HEK293 (cell line): ENCODE results near the gene SPTSSB.

Source experiments
- CTCF ChIA-PET: fragments of 350-600 bp; formaldehyde crosslinking; extraction: SDS; loops from one replicate; lab custom pipeline; 2021; ENCODE audit warnings: antibody characterized with exemption; lab: Yijun Ruan, JAX
- POLR2A ChIA-PET: fragments of 300-600 bp; formaldehyde crosslinking; extraction: SDS; loops from one replicate; lab custom pipeline; 2020; ENCODE audit warnings: antibody characterized with exemption, inconsistent platforms; lab: Yijun Ruan, JAX
- H3K27ac ChIP-seq: fragments of 200-500 bp; sonication (Bioruptor generic); 2 replicates; pipeline ENCODE4 v1.5.1; 2014; ENCODE audit warnings: low read depth, low read length, control low read depth, inconsistent platforms; ENCODE audit errors: extremely low read depth
- H3K36me3 ChIP-seq, 2 experiments: fragments of 200-500 bp in 1 of 2; sonication (Bioruptor generic) in 1 of 2; 1 replicate in 1 of 2; 2 replicates in 1 of 2; pipeline ENCODE4 v1.5.1; 2014 to 2017; ENCODE audit warnings: inconsistent platforms in 2 of 2, low read length in 2 of 2; ENCODE audit not compliant: control insufficient read depth in 2 of 2, insufficient read depth in 1 of 2
- H3K4me1 ChIP-seq: fragments of 200-500 bp; sonication (Bioruptor generic); 2 replicates; pipeline ENCODE4 v1.5.1; 2014; ENCODE audit warnings: mild to moderate bottlenecking, low read length, inconsistent platforms; ENCODE audit not compliant: control insufficient read depth, insufficient read depth
- H3K4me3 ChIP-seq: 2 replicates; pipeline ENCODE4 v1.5.1; 2011; ENCODE audit warnings: low read depth, mild to moderate bottlenecking, control low read depth, low read length, moderate library complexity
- H3K9me3 ChIP-seq: fragments of 200-500 bp; sonication (Bioruptor generic); 2 replicates; pipeline ENCODE4 v1.5.1; 2014; ENCODE audit warnings: low read depth, low read length, inconsistent platforms; ENCODE audit not compliant: control insufficient read depth, insufficient read depth
- HOXC10 ChIP-seq: sonication (generic); formaldehyde crosslinking; IDR thresholded peaks from 2 replicates; pipeline ENCODE4 v1.8.1; 2023; ENCODE audit warnings: mild to moderate bottlenecking, missing genetic modification reagents
- KLF8 ChIP-seq: fragments of 450-650 bp; formaldehyde crosslinking; IDR thresholded peaks from 2 replicates; pipeline ENCODE4 v1.5.1; 2016; ENCODE audit warnings: missing biosample characterization, missing genetic modification characterization
- PRDM6 ChIP-seq: fragments of 450-650 bp; formaldehyde crosslinking; IDR thresholded peaks from 2 replicates; pipeline ENCODE4 v1.5.1; 2017; ENCODE audit warnings: missing biosample characterization, missing genetic modification characterization
- ZBTB1 ChIP-seq: fragments of 450-650 bp; formaldehyde crosslinking; IDR thresholded peaks from 2 replicates; pipeline ENCODE4 v1.5.1; 2016; ENCODE audit warnings: missing biosample characterization, missing genetic modification characterization
- ZBTB21 ChIP-seq: fragments of 450-650 bp; formaldehyde crosslinking; IDR thresholded peaks from 2 replicates; pipeline ENCODE4 v1.5.1; 2017; ENCODE audit warnings: missing biosample characterization, missing genetic modification characterization
- ZBTB7A ChIP-seq: fragments of 450-650 bp; formaldehyde crosslinking; IDR thresholded peaks from 2 replicates; pipeline ENCODE4 v1.5.1; 2016; ENCODE audit warnings: low read depth, missing biosample characterization, missing genetic modification characterization
- ZBTB8A ChIP-seq: fragments of 450-650 bp; formaldehyde crosslinking; IDR thresholded peaks from 2 replicates; pipeline ENCODE4 v1.5.1; 2016; ENCODE audit warnings: missing biosample characterization, missing genetic modification characterization
- ZNF140 ChIP-seq: fragments of 450-650 bp; formaldehyde crosslinking; IDR thresholded peaks from 2 replicates; pipeline ENCODE4 v1.5.1; 2016; ENCODE audit warnings: missing biosample characterization, missing genetic modification characterization
- ZNF146 ChIP-seq: fragments of 450-650 bp; formaldehyde crosslinking; IDR thresholded peaks from 2 replicates; pipeline ENCODE4 v1.5.1; 2016; ENCODE audit warnings: missing biosample characterization, missing genetic modification characterization
- ZNF18 ChIP-seq: fragments of 450-650 bp; formaldehyde crosslinking; IDR thresholded peaks from 2 replicates; pipeline ENCODE4 v1.5.1; 2016; ENCODE audit warnings: missing biosample characterization, missing genetic modification characterization
- ZNF221 ChIP-seq: fragments of 450-650 bp; formaldehyde crosslinking; IDR thresholded peaks from 2 replicates; pipeline ENCODE4 v1.5.1; 2017; ENCODE audit warnings: missing biosample characterization, missing genetic modification characterization, borderline replicate concordance
- ZNF280D ChIP-seq: fragments of 450-650 bp; formaldehyde crosslinking; IDR thresholded peaks from 2 replicates; pipeline ENCODE4 v1.5.1; 2016; ENCODE audit warnings: missing biosample characterization, missing genetic modification characterization
- ZNF335 ChIP-seq: fragments of 450-650 bp; formaldehyde crosslinking; conservative IDR thresholded peaks from 2 replicates; pipeline ENCODE4 v1.5.1; 2016; ENCODE audit warnings: missing biosample characterization, missing genetic modification characterization
- ZNF404 ChIP-seq: fragments of 450-650 bp; formaldehyde crosslinking; IDR thresholded peaks from 2 replicates; pipeline ENCODE4 v1.5.1; 2017; ENCODE audit warnings: missing biosample characterization, missing genetic modification characterization
- ZNF433 ChIP-seq: fragments of 450-650 bp; formaldehyde crosslinking; IDR thresholded peaks from 2 replicates; pipeline ENCODE4 v1.5.1; 2016; ENCODE audit warnings: missing biosample characterization, missing genetic modification characterization, low read depth
- ZNF473 ChIP-seq: fragments of 450-650 bp; formaldehyde crosslinking; IDR thresholded peaks from 2 replicates; pipeline ENCODE4 v1.5.1; 2017; ENCODE audit warnings: missing biosample characterization, missing genetic modification characterization
- ZNF530 ChIP-seq: fragments of 450-650 bp; formaldehyde crosslinking; IDR thresholded peaks from 2 replicates; pipeline ENCODE4 v1.5.1; 2016; ENCODE audit warnings: low read depth, missing biosample characterization, missing genetic modification characterization
- ZNF555 ChIP-seq: fragments of 450-650 bp; formaldehyde crosslinking; conservative IDR thresholded peaks from 2 replicates; pipeline ENCODE4 v1.5.1; 2017; ENCODE audit warnings: missing biosample characterization, mild to moderate bottlenecking, missing genetic modification characterization, inconsistent platforms
- ZNF629 ChIP-seq: fragments of 450-650 bp; formaldehyde crosslinking; IDR thresholded peaks from 2 replicates; pipeline ENCODE4 v1.5.1; 2017; ENCODE audit warnings: missing biosample characterization, missing genetic modification characterization
- ZNF660 ChIP-seq: fragments of 450-650 bp; IDR thresholded peaks from 2 replicates; pipeline ENCODE4 v1.5.1; 2018; ENCODE audit warnings: missing biosample characterization, mild to moderate bottlenecking, missing genetic modification characterization
- ZNF664 ChIP-seq: fragments of 450-650 bp; formaldehyde crosslinking; IDR thresholded peaks from 2 replicates; pipeline ENCODE4 v1.5.1; 2016; ENCODE audit warnings: missing biosample characterization, missing genetic modification characterization
- ZNF747 ChIP-seq: fragments of 450-650 bp; formaldehyde crosslinking; IDR thresholded peaks from 2 replicates; pipeline ENCODE4 v1.5.1; 2016; ENCODE audit warnings: missing biosample characterization, missing genetic modification characterization
- ZNF837 ChIP-seq: fragments of 450-650 bp; formaldehyde crosslinking; IDR thresholded peaks from 2 replicates; pipeline ENCODE4 v1.5.1; 2016; ENCODE audit warnings: missing biosample characterization, missing genetic modification characterization
- ZNF843 ChIP-seq: fragments of 450-650 bp; formaldehyde crosslinking; IDR thresholded peaks from 2 replicates; pipeline ENCODE4 v1.5.1; 2016; ENCODE audit warnings: missing biosample characterization, missing genetic modification characterization
- ZSCAN30 ChIP-seq: fragments of 450-650 bp; IDR thresholded peaks from 2 replicates; pipeline ENCODE4 v1.5.1; 2018; ENCODE audit warnings: missing biosample characterization, mild to moderate bottlenecking, missing genetic modification characterization, moderate library complexity
- TF ChIP-seq, protein P1 (sequence below): fragments of 450-650 bp; formaldehyde crosslinking; IDR thresholded peaks from 2 replicates; pipeline ENCODE4 v1.5.1; 2016; ENCODE audit warnings: missing biosample characterization, missing genetic modification characterization

Gene SPTSSB

DNA sequence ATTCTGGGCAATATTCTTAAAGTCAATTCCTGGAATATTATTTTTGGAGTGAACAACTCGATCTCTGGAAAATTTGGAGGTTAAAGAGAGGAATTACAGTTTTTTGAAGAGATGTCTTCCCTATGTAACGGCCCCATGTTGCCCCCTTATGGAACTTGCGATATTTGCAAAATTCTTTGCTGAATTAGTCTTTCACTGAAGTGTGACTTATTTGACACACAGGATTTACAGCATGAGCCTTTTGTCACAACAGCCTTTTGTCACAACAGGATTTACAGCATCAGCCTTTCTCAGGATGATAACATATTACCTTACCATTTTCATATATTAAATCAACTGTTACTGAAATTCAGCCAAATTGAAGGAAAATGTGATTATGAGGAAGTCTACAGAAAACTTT is 37.8 kb upstream of the SPTSSB start (continued):
- TF ChIP-seq ZNF660 (tag by site-specific recombination) (0 out of 2 replicates have a peak, but pooled peaks have one; percentile 39), HOXC10 (CRISPR knock-in tag) (no peak), KLF8 (tag by site-specific recombination) (no peak), PRDM6 (tag by site-specific recombination) (peak; percentile 45)

- ChIA-PET POLR2A (no interaction called here), CTCF (interaction anchor here (0.6 to 1.9 kb wide), 3 partner anchors 25 to 132 kb away, joined by 3 to 12 read pairs (median 5); partner anchors contain the start of gene SPTSSB)
- Histone ChIP-seq H3K9me3 (no peaks in the 10 kb centered on the region), H3K36me3 (no peaks in the 10 kb centered on the region), H3K4me1 (no peaks in the 10 kb centered on the region), H3K4me3 (no peak overlapping the region), H3K27ac (no peak overlapping the region)
- no peak for TF ChIP-seq ZNF433
- no peak for TF ChIP-seq ZNF140
- TF ChIP-seq ZNF555 = no peak
- TF ChIP-seq ZNF280D (tag by site-specific recombination) = no peak
- no peak for TF ChIP-seq ZNF629 (tag by site-specific recombination)
- no peak for TF ChIP-seq ZNF843 (tag by site-specific recombination)
- TF ChIP-seq ZBTB1 (tag by site-specific recombination) = no peak
- no peak for TF ChIP-seq ZSCAN30 (tag by site-specific recombination)
- TF ChIP-seq ZNF473 (tag by site-specific recombination) = no peak
- no peak for TF ChIP-seq ZNF221 (tag by site-specific recombination)
- no peak for TF ChIP-seq ZBTB8A (tag by site-specific recombination)
- no peak for TF ChIP-seq ZNF747 (tag by site-specific recombination)
These were observed 35.6 kb upstream of the SPTSSB start for GRCh38 chr3:161406594-161407555.

DNA sequence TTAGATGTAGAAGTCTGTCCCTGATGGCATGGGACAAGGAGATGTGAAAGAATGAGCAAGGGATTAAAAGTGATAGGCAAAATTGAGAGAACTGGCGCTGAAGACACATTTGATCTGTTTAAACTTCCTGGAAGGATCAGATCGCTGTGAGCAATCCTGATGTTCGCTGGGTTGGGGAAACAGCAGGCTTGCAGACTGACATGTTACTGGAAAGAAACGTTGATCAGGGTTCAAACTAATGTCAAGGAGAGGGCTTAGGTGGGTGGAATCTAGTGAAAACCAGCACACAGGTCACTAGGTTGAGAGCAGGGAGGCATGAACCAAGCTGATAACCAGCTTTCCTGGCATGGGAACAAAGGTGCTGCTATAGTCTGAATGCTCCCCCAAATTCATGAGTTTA is 34.5 kb upstream of the SPTSSB start:
- POLR2A ChIA-PET = no interaction called here
- Histone ChIP-seq H3K36me3 (no peaks in the 10 kb centered on the region), H3K9me3 (no peaks in the 10 kb centered on the region), H3K4me3 (no peak overlapping the region), H3K27ac (no peak overlapping the region), H3K4me1 (no peaks in the 10 kb centered on the region)
- CTCF ChIA-PET = interaction anchor here (1.9 kb wide), 1 partner anchor 131 kb away, joined by 12 read pairs; no protein-coding TSS in a partner anchor
- no peak for TF ChIP-seq ZNF664 (tag by site-specific recombination)
- TF ChIP-seq ZBTB21 (tag by site-specific recombination) = no peak
- no peak for TF ChIP-seq ZNF530 (tag by site-specific recombination)
- TF ChIP-seq ZNF146 (tag by site-specific recombination) = no peak
- no peak for TF ChIP-seq ZBTB7A (tag by site-specific recombination)
- no peak for TF ChIP-seq ZNF404
- TF ChIP-seq ZNF18 (tag by site-specific recombination) = no peak
- no peak for TF ChIP-seq ZNF335 (tag by site-specific recombination)
- TF ChIP-seq, protein P1, sequence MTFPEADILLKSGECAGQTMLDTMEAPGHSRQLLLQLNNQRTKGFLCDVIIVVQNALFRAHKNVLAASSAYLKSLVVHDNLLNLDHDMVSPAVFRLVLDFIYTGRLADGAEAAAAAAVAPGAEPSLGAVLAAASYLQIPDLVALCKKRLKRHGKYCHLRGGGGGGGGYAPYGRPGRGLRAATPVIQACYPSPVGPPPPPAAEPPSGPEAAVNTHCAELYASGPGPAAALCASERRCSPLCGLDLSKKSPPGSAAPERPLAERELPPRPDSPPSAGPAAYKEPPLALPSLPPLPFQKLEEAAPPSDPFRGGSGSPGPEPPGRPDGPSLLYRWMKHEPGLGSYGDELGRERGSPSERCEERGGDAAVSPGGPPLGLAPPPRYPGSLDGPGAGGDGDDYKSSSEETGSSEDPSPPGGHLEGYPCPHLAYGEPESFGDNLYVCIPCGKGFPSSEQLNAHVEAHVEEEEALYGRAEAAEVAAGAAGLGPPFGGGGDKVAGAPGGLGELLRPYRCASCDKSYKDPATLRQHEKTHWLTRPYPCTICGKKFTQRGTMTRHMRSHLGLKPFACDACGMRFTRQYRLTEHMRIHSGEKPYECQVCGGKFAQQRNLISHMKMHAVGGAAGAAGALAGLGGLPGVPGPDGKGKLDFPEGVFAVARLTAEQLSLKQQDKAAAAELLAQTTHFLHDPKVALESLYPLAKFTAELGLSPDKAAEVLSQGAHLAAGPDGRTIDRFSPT (tag by site-specific recombination) = no peak
- TF ChIP-seq ZNF837 (tag by site-specific recombination) = no peak
